Sigmoid colon (tissue), 4 donors: ENCODE results near the gene LARP6.

Experiments
- CTCF ChIP-seq, 4 experiments: fragments of 450-650 bp in 3 of 4; fragments of 200-600 bp in 1 of 4; IDR thresholded peaks; one replicate each; pipeline ENCODE4 v1.5.1; 2016 to 2019; ENCODE audit warnings: antibody characterized with exemption in 4 of 4, mild to moderate bottlenecking in 3 of 4, moderate library complexity in 2 of 4
- EP300 ChIP-seq, 4 donors: sonication (generic); formaldehyde crosslinking; IDR thresholded peaks; one replicate each; pipeline ENCODE4 v1.6.1; 2017; ENCODE audit warnings: antibody characterized with exemption in 4 of 4
- POLR2A ChIP-seq, 2 donors: fragments of 450-650 bp; IDR thresholded peaks; one replicate each; pipeline ENCODE4 v1.6.1; 2016; ENCODE audit warnings: antibody characterized with exemption in 2 of 2, mild to moderate bottlenecking in 2 of 2, moderate library complexity in 2 of 2
- POLR2AphosphoS5 ChIP-seq, 4 donors: sonication (generic); formaldehyde crosslinking; IDR thresholded peaks; one replicate each; pipeline ENCODE4 v1.6.1; 2017; ENCODE audit warnings: antibody characterized with exemption in 4 of 4

- TF ChIP-seq CTCF (IDR thresholded peaks at IDR 0.05) (no peak), POLR2AphosphoS5 (IDR thresholded peaks at IDR 0.05) (no peak), POLR2A (IDR thresholded peaks at IDR 0.05) (no peak), EP300 (IDR thresholded peaks at IDR 0.05) (no peak)
These were observed 3.8 kb upstream of the LARP6 start for GRCh38 chr15:70857562-70858285.
